KMS-11 (cell line): ENCODE results near the gene ZNF608.

ENCODE experiments used
- H2AFZ ChIP-seq: fragments of 200-600 bp; sonication (generic); 2 replicates; pipeline ENCODE4 v1.6.1; 2016; ENCODE audit warnings: antibody characterized with exemption, mixed run types, low read depth
- H3K27ac ChIP-seq: fragments of 200-600 bp; sonication (generic); 2 replicates; pipeline ENCODE4 v1.6.1; 2016; ENCODE audit warnings: mild to moderate bottlenecking, mixed run types
- H3K27me3 ChIP-seq: fragments of 200-600 bp; sonication (generic); 2 replicates; pipeline ENCODE4 v1.6.1; 2017; ENCODE audit warnings: mild to moderate bottlenecking, low read depth, mixed run types, moderate library complexity; ENCODE audit not compliant: insufficient read depth
- H3K36me3 ChIP-seq: fragments of 200-600 bp; sonication (generic); 2 replicates; pipeline ENCODE4 v1.6.1; 2017; ENCODE audit warnings: mild to moderate bottlenecking, mixed run types; ENCODE audit not compliant: insufficient read depth
- H3K4me1 ChIP-seq: fragments of 200-600 bp; sonication (generic); 2 replicates; pipeline ENCODE4 v1.6.1; 2016; ENCODE audit warnings: mild to moderate bottlenecking, low read depth, mixed run types; ENCODE audit not compliant: poor library complexity, severe bottlenecking
- H3K4me2 ChIP-seq: fragments of 200-600 bp; sonication (generic); 2 replicates; pipeline ENCODE4 v1.7.0; 2016; ENCODE audit warnings: mild to moderate bottlenecking, mixed run types
- H3K4me3 ChIP-seq: fragments of 200-600 bp; sonication (generic); IDR thresholded peaks from 2 replicates; pipeline ENCODE4 v1.6.1; 2017; ENCODE audit warnings: low read depth, low read length, mixed read lengths; ENCODE audit not compliant: insufficient read depth
- H3K79me2 ChIP-seq: fragments of 200-600 bp; sonication (generic); 2 replicates; pipeline ENCODE4 v1.6.1; 2016; ENCODE audit warnings: low read depth, mixed run types; ENCODE audit not compliant: insufficient read depth
- H3K9ac ChIP-seq: fragments of 200-600 bp; sonication (generic); 2 replicates; pipeline ENCODE4 v1.6.1; 2016; ENCODE audit warnings: mild to moderate bottlenecking, mixed run types
- H4K20me1 ChIP-seq: fragments of 200-600 bp; sonication (generic); 2 replicates; pipeline ENCODE4 v1.6.1; 2016; ENCODE audit warnings: mild to moderate bottlenecking, mixed run types; ENCODE audit not compliant: insufficient read depth
- TF ChIP-seq, protein P1 (sequence below): fragments of 200-600 bp; sonication (generic); conservative IDR thresholded peaks from 2 replicates; pipeline ENCODE4 v1.6.1; 2017; ENCODE audit warnings: low read depth, mild to moderate bottlenecking, antibody characterized with exemption, low read length, moderate library complexity, mixed read lengths

Gene ZNF608

DNA sequence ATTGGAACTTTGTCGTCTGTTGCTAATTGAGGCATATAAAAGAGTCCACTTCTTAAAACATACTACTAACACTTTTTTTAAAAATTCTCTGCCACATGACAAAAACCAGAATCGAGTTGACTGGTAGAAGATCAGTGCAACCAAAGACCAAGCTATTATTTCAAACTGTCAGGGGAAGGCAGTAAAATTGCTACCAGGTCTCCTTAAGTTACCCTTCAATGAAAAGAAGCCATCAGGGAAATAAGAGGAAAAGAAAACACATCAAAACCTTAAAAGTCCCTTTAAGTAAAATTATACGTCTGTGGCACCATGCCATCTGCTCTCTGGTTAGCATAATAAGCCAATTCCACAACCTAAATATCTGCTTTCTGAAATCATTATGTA is 9.6 kb downstream of the ZNF608 start:
- TF ChIP-seq, protein P1, sequence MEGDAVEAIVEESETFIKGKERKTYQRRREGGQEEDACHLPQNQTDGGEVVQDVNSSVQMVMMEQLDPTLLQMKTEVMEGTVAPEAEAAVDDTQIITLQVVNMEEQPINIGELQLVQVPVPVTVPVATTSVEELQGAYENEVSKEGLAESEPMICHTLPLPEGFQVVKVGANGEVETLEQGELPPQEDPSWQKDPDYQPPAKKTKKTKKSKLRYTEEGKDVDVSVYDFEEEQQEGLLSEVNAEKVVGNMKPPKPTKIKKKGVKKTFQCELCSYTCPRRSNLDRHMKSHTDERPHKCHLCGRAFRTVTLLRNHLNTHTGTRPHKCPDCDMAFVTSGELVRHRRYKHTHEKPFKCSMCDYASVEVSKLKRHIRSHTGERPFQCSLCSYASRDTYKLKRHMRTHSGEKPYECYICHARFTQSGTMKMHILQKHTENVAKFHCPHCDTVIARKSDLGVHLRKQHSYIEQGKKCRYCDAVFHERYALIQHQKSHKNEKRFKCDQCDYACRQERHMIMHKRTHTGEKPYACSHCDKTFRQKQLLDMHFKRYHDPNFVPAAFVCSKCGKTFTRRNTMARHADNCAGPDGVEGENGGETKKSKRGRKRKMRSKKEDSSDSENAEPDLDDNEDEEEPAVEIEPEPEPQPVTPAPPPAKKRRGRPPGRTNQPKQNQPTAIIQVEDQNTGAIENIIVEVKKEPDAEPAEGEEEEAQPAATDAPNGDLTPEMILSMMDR, result no peak
- Histone ChIP-seq H2AFZ (no peak overlapping the region), H3K4me2 (no peak overlapping the region), H3K79me2 (no peaks in the 10 kb centered on the region), H3K27ac (no peak overlapping the region), H3K9ac (no peak overlapping the region), H3K36me3 (no peaks in the 10 kb centered on the region), H3K4me1 (no peaks in the 10 kb centered on the region), H4K20me1 (no peaks in the 10 kb centered on the region), H3K27me3 (no peaks in the 10 kb centered on the region), H3K4me3 (no peak overlapping the region)

- H3K36me3 ChIP-seq, result no peaks in the 10 kb centered on the region
- H3K79me2 ChIP-seq, result no peaks in the 10 kb centered on the region
- no peak overlapping the region for H3K9ac ChIP-seq
- H3K4me2 ChIP-seq, result no peak overlapping the region
- H3K27ac ChIP-seq, result no peak overlapping the region
- H3K4me3 ChIP-seq, result no peak overlapping the region
- H3K4me1 ChIP-seq, result no peaks in the 10 kb centered on the region
- no peak overlapping the region for H2AFZ ChIP-seq
- H4K20me1 ChIP-seq, result no peaks in the 10 kb centered on the region
- TF ChIP-seq, protein P1, result no peak
- no peaks in the 10 kb centered on the region for H3K27me3 ChIP-seq
Measured at GRCh38 chr5:124736082-124736804, 10.2 kb downstream of the ZNF608 start.

GRCh38 chr5:124735169-124735858 is 11.1 kb downstream of the ZNF608 start:
- no peaks in the 10 kb centered on the region for H3K4me1 ChIP-seq
- no peaks in the 10 kb centered on the region for H4K20me1 ChIP-seq
- H3K36me3 ChIP-seq, result no peaks in the 10 kb centered on the region
- no peak overlapping the region for H3K9ac ChIP-seq
- no peak overlapping the region for H3K27ac ChIP-seq
- no peak overlapping the region for H2AFZ ChIP-seq
- no peak overlapping the region for H3K4me3 ChIP-seq
- H3K79me2 ChIP-seq, result no peaks in the 10 kb centered on the region
- no peaks in the 10 kb centered on the region for H3K27me3 ChIP-seq
- no peak overlapping the region for H3K4me2 ChIP-seq
- TF ChIP-seq, protein P1, result no peak

- Histone ChIP-seq H3K4me3 (no peak overlapping the region), H4K20me1 (no peaks in the 10 kb centered on the region), H2AFZ (no peak overlapping the region), H3K27ac (no peak overlapping the region), H3K79me2 (no peaks in the 10 kb centered on the region), H3K36me3 (no peaks in the 10 kb centered on the region), H3K4me1 (no peaks in the 10 kb centered on the region), H3K27me3 (no peaks in the 10 kb centered on the region), H3K4me2 (no peak overlapping the region), H3K9ac (no peak overlapping the region)
- TF ChIP-seq, protein P1, result no peak
Measured at GRCh38 chr5:124734574-124735168, 11.8 kb downstream of the ZNF608 start.
